NCI-H2196 (cell line): Measurements from ENCODE around the gene PNKD.

Experiments
- DNase-seq: peaks from one replicate; lab custom pipeline; 2025; ENCODE audit not compliant: unreplicated experiment; lab: John Stamatoyannopoulos, UW

PNKD gene

DNA sequence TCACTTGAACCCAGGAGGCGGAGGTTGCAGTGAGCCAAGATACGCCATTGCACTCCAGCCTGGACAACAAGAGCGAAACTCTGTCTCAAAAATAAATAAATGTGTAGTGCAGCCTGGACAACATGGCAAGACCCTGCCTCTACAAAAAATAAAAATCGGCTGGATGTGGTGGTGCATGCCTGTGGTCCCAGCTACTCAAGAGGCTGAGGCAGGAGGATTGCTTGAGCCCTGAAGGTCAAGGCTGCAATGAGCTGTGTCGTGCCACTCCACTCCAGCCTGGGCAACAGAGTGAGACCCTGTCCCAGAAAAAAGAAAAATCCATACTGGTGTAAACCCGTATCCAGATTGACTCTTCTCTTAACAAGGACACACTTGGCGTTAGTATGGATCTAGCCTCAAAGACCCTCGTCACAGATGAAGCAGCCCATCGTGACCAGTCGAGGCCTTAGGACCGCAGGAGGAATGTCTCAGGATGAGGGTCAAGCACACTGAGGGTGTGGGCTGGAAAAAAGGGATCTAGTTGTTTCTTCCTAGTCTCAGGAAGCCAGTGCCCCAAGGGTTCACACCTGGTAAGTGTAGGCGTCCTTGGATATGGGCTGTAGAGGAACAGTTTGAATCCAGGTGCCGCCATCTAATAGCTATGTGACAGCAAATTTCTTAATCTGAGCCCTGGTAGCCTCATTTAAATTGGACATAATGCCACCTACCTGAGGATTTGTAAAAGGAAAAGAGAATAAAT, 13.5 kb upstream of the PNKD start:
- no peak for DNase-seq

DNA sequence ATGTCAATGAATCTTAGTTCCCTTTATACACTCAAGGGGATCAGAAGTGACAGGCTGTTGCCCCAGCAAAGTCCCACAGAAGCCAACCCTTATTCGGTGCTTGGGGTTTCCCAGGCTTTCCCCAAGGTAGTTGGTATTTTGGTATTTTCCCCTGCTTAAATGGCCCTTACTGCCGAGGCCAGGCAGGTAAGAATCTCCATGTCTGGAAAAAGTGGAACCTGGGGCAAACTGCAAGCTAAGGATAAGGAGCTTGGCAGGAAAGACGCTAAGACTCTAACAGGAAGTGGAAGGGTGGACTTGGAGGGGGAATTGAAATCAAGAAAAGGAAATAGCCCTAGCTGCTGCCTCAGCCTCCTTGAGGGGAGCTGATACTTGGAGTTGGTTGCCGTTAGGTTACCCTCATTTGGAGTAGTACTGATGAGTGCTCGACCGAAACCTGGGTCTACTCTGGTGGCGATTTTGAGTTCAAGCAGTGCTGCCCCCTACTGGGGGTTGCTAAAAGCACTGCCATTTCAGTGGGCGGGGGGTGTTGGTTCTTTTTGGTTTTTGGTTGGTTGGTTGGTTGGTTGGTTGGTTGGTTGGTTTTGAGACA, 12.8 kb upstream of the PNKD start:
- peak; percentile 20 for DNase-seq

DNA sequence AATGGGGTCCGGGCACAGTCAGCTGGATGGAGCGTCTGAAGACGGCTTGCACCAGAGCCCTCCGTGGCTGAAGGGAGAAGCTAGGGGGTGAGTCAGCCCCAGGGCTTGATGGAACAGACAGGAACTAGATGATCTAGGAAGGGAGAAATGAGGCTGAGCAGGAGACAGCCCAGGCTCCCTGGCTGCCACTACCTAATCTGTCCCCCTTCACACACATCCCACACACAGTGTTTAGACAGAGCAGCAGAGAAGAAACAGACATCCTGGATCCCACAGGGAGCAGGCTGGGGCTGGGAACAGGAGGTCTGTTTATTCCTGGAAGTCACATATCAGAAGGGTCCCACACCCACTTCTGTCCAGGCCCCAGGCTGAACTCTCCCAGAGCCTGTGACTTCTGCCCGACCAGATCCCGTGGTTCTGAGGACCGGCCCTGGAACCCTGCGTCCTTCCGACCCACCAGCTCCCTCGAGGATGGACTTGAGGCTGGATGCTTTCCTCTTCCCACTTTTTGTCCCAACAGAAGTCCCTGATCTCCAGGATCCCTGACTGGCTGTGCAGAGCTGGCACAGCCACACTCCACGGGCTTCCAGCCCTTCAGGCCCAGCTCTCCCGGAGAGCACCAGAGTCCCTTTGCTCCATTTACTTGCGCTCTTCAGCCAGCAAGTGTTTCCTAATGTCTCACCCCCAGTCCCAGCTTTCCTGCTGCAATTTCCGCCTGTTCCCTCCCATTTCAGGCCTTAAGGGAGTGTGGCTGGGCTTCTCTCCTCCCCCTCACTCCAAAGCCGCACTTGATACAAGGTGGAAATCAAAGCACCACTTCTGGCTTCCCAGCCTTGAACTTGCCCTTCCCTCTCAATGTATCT, 11.0 kb upstream of the PNKD start:
- DNase-seq, result no peak

DNA sequence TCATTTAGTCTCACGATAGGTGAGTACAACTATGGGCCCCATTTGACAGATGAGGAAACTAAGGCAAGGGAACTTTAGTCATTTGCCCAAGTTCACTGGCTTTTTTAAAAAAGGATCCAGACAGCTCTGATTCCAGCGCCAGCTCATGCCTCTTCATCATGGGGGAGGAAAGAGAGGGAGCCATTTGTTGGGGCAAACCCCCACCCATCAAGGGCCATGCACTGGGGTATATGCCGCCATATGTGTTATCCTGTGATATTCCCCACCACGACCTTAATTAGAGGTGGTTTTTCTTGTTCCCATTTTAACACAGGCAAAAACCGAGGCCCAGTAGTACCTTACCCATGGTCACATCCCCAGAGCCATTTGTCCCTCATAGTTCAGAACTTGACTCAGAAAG, 10.2 kb upstream of the PNKD start:
- DNase-seq, result no peak

DNA sequence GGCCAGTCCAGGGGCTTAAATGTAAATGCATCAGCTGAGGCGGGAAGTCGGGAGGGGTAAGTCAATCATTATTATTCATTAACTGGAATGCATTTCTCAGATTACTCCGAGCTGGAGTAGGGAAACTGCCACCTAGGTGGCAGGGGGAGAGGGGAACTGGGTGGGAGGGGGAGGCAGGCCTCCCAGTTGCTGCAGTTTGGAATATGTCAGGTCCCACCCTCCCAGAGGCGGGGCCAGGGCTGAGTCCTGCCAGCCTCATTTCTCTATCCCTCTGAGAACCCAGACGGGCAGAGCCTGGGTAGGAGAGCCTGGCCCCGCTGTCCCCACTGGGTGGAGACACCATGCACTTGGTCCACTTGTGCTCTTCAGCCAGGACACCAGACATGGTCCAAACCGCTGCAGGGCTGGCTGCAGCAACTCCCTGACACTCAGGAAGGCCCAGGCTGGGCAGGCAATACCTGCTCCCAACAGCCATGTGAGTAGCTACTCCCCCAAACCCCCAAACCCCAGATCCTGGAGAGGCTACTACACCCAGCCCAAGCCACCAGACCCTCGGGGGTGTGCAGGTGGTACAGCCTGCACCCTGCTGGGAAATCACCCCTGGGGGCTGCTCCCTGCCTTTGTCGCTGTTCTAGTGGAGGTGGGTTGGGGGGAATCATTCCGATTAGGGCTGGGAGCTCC, 9.4 kb upstream of the PNKD start, which contains the start of gene GPBAR1:
Gene GPBAR1 (plus strand): TSS at position 274 of the 681 bp plus-strand sequence. CDS start 1,710 bp downstream, outside the sequence.
- DNase-seq, result no peak

DNA sequence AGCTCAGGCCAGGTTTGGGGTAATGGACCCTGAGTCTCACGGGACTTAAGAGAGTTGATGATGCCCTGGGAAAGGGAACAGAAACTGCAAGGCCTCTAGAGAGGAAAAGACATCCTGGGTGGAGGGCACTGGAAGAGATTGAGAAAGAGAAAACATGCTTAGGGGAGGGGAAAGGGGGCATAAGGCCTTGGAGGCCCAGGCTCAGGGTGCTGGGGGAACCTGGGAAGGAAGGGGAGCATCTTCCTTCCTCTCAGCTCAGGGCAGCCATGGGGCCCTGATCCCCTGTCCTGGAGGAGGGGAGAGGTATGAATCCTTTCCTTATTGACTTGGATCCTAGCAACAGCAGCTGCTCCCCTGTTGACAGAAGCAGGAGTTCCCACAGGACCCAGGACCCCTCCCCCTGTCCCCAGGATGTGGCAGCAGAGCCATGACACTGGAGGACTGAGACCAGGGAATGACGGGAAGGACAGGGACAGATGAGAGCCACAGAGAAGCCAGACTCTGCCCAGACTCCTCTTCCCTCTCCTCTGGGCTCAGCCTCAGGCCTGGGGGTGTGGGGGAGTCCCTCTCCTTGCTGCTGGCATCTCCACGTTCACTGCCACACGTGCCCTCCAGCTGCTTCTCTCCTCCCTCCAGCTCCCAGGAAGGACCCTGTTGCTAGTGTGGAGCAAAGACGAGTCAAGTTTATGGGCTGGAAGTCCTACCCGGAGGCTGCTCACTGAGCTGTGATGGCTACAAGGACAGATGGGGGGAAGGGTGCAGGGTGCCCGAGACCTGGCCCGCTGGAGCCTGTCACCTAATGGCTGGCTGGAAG, 8.7 kb upstream of the PNKD start:
- no peak for DNase-seq

DNA sequence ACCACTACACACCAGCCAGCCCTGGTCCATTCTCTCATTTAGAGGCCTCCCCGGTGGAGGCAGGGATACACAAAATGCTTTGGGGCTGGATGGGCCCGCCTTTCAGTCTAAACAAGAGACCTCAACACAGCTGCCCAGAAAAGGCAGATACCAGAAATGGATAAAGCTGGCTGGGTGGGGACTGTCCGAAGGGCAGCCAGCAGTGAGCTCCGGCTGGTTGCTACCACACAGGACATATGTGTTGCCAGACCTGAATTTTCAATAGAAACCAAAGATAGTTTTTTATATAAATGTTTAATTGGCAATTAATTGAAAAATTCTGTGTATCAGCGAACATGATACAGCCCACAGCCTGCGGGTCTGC, 8.1 kb upstream of the PNKD start:
- DNase-seq, result no peak

DNA sequence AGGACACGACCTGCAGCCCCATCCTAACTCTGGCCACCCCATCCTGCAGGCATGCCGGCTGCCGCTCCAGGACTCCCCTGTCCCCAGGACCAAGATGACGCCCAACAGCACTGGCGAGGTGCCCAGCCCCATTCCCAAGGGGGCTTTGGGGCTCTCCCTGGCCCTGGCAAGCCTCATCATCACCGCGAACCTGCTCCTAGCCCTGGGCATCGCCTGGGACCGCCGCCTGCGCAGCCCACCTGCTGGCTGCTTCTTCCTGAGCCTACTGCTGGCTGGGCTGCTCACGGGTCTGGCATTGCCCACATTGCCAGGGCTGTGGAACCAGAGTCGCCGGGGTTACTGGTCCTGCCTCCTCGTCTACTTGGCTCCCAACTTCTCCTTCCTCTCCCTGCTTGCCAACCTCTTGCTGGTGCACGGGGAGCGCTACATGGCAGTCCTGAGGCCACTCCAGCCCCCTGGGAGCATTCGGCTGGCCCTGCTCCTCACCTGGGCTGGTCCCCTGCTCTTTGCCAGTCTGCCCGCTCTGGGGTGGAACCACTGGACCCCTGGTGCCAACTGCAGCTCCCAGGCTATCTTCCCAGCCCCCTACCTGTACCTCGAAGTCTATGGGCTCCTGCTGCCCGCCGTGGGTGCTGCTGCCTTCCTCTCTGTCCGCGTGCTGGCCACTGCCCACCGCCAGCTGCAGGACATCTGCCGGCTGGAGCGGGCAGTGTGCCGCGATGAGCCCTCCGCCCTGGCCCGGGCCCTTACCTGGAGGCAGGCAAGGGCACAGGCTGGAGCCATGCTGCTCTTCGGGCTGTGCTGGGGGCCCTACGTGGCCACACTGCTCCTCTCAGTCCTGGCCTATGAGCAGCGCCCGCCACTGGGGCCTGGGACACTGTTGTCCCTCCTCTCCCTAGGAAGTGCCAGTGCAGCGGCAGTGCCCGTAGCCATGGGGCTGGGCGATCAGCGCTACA, 7.4 kb upstream of the PNKD start:
- no peak for DNase-seq

DNA sequence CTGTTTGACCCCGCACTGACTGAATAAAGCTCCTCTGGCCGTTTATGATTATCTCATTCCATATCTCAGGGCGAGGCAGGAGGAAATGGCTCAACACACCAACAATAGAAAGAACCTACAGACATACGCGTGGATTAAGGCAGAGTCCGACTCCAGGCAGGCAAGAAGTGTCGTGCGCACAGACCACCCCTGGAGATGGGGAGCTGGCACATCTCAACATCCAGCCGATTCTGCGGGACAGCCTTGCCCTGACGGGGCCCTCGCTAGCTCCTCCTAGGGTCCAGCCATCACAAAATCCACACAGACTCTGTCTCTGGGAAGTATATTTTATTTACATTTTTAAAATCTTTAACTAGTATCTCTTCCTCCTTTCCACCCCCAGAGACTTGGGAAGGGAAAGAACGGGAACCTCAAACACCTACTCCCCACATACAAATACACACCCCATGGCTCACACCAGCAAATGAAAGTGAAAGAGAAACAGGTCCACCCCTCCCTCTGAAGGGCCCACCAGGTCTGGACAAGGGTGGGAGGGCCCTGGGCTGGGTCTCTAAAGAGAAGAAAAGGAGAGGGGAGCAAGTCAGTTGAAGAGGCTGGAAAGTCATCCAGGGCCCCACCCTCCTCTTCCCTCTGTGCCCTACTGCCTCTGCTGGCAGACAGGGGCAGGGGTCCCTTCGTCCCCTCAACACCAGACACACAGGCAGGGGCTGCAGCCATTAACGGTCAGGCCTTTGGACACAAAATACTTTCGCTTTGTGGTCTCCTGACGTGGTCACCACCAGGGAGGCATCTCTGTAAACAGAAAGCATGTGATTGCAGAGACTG, 6.3 kb upstream of the PNKD start:
- no peak for DNase-seq

DNA sequence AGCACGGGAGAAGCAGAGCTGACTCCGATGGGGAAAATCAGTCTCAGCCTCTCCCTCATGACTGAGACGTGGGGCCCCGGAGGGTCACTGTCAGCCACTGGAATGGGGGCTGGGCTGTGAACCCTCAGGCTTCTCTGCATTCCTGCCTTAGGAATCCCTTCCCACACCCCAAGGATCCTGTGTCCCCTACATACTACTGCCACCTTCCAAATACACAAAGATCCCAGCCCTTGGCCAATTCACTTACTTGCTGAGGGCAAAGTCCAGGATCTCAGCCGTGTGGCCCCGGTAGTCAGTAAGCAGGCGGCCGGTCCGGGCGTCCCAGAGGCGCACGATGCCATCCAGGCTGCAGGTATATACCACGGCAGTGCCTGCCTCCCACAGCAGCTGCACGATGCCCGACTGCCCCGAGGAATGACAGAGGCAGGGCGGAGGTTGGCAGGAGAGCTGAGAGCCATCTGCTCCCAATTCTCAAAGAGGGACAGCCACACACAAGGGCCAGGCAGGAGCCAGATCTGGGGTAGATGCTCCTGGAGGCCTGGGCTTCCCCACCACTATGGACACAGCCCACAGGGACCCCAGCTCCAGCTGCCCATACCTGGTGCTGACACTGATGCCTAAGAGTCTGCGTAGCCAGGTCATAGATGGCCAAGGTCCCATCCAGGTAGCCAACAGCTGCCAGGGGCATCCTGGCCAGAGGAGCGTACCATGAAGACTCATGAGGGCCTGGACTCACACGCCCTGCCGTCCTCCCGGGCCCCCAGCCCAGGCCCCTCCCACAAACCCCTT, 5.4 kb upstream of the PNKD start:
- no peak for DNase-seq

DNA sequence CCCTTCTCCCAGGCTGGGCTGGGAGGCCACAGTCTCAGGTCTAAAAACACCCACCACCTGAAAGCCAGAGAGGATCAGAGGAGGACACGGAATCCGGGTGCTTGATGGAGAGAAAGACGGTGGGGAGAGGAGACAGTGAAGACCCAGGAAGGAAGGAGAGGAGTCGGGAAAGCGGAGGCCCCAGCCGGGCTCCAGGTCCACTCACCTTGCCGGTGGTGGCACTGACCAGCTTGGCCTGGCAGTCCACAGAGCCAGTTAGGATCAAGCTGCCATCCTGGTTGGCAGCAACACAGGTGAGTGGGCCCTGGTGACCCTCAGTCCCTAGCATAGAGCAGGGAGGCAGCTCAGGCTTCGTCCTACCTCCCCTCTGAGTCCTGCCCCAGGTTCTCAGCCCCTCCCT, 4.7 kb upstream of the PNKD start:
- no peak for DNase-seq

DNA sequence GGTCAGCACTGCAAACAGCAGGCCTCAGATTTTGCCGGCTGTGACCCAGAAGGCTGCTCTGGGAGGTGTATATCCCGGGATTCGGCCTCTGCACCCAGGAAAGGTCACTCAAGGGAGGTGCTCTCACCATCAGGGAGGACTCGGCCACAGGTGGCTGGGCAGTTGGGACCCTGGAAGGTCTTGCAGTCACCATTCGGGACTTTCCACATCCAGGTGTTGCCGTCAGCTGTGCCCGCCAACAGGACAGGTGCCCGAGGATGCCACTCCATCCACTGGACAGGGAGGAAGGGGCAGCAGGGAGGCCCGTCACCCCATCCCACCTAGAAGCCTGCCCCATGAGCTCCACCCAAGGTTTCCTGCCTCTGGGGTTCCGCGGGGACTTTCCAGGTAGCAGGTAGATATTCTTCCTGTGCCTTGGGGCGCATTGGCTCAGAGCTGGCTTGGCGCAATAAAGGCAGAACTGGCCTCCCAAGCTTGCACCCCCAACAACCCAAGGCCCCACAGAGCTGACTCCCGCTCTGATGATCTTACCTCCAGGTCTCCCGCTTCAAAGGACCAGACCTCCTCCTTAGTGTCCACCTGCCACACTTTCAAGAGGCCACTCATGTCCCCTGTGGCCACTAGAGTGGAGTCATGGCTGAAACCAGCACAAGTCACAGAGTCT, 3.9 kb upstream of the PNKD start:
- DNase-seq, result no peak

DNA sequence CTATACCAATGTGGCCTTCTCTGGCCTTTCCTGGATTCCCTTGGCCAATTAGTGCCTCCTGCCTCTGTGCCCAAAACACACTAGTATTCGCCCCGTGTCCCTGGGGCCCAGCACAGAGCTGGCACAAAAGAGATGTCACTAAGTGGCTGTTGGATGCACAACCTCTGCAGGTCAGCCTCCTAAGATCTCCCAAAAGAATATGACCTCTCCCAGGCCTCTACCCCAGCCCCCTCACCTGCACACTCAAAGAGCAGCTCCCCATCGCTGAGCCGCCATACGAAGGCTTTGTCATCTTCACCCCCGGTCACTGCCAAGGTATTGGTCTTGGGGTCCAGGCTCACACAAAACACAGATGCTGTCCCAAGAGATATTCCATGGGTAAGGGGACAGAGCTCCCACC, 3.1 kb upstream of the PNKD start:
- no peak for DNase-seq

DNA sequence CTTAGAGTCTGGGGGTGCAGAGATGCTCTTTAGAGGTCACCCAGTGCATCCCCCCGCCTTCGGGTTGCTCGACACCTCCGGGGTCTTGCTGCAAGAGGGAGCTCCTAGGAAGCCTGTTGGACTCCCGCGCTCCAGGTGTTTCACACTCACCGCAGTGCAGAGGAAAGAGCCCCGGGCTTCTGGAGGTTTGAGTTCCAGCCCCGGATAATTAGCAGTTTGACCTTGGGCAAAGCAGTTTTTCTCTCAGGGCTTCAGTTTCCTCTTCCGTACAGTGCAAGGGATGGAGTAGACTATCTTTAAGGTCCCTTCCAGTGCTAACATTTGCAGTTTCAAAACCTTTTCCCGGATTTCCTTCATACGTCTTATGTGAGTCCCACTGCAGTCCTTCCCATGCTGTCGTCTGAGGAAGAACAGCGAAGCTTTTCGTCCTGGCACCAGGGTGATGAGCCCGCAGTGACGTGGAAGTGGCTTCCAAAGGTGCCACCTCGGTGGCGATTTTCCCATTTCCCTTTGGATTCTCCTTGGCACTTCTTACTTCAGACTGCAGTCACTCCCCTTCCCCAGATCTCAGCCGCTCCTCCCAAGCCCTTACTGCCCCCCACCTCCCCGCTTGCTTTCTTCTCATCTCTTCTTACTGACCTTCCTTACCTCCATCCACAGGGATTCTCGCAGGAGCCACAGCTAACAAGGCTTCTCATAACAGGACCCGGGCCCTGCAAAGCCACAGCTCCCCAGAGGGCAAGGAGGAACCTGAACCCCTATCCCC, 585 bp downstream of the PNKD start:
- no peak for DNase-seq

DNA sequence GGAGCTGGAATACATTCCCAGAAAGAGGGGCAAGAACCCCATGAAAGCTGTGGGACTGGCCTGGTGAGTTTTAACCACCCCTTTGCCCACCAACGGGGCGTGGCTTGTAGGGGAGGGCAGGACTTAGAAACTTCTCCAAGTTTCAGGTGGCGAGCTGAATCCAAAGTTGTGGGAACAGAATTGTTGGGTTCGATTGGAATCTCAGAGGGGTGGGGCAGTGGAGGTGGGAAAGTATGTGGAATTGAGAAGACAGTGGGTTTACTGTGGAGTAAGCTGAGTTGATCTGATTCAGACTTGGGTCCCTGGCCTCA, 1.1 kb downstream of the PNKD start:
- DNase-seq, result no peak

DNA sequence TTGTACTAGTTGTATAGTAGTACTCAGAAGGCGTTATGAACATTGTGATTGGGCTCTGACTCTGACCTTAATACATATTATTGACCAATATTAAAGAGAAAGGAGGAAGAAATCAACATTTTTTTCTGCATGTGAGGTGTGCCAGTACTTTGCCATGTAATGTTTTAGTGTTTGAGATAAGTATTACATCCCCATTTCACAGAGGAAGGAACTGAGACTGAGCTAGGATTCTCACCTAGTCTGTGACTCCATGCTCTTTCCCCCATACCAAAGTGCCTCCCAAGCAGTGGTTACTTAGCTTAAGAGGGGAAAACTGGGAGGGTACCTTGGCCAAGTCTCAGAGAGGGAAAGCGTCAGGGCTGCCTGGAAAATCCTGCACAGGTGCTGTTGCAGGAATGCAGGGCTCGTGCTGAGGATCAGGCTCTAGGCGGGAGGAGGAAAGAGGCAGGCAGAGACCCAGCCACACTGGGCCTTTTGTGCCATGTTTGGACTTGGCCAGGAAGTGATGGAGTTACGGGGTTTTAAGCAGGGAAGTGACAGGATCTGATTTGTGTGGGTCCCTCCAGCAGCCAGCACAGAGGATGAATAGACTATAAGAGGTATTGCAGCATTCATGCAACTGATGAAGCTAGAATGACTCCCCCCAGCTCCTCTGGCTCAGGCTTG, 1.7 kb downstream of the PNKD start:
- DNase-seq, result no peak
